HG02885 (cell line): ENCODE data around the gene ATP10A.

Experiments
- ATAC-seq: cut with Tn5 transposase; IDR thresholded peaks from one replicate; pipeline ENCODE4 v1.9.1; 2021; ENCODE audit warnings: mild to moderate bottlenecking; ENCODE audit not compliant: unreplicated experiment, poor library complexity

The ATP10A gene

DNA sequence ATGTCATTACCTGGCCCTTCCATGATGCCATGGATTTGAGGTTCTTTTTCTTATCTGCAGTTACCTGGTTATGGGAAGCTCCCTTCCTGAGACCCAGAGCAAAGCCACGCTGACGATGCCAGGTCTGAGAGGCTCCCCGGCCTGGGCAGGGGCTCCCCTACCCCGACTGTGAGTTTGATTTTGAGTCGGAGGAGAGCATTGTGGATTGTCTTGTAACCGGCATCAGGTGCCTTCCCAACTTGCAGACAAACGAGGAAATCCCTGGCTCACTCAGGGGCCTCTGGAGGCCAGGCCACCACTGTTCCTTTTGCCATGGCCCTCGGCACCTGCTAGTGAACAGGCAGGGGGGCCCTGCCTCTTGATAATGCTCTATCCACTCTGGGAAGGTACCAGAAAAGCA is 151.4 kb downstream of the ATP10A start:
- ATAC-seq: no peak

GRCh38 chr15:25711164-25711563 is 152.0 kb downstream of the ATP10A start:
- no peak for ATAC-seq

DNA sequence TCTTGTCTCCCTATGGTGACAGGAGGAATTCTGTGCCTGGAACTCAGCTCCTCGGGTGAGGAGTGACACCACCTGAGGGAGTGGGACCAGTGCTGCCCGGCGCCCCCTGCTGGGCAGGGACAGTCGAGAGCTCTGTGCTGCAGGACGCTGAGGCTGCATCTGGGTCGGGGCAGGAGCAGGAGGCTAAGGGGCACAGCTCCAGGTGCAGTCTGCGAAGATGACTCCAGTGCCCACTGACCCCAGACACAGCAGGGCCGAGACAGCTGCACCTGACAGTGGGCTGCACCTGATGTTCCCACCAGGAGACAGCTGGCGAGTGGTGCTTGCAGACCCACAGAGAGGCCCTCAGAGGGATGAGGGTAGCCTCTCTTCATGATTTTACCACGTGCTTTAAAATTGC is 152.9 kb downstream of the ATP10A start:
- ATAC-seq: peak; percentile 50

DNA sequence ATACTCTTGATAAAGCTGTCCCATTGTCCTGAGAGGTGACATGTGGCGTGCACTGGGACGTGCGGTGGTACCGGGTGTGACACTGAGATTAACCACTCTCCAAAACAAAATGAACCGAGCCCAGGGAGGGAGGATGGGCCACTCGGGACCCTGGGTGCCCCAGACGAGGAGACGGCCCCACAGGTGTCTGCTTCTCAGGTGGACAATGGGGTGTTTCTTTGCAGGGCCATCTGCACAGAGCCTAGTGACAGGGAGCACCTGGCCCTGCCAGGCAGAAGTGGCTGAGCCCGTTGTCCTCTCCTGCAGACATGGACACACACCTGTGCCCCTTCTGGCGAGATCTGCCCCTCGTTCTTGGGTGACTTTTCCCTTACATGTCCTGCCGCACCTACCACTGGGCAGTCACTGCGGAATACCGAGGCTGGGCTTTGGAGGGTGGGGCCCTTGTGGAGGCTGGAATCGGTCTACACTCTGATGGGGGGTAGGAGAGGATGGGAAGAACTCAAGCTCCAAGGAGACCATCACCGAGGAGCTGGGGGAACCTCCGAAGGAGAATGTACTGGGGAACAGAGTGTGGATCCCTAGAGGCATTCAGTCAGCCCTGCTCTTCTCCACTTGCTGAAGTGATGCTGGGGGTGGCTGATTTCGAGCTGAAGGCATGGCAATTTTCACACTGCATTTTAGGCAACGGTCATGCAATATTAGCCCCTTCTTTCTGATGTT is 153.5 kb downstream of the ATP10A start:
- no peak for ATAC-seq

GRCh38 chr15:25708391-25708790 is 154.7 kb downstream of the ATP10A start:
- ATAC-seq: no peak

- ATAC-seq: no peak
Measured at GRCh38 chr15:25707656-25708365, 155.3 kb downstream of the ATP10A start.

DNA sequence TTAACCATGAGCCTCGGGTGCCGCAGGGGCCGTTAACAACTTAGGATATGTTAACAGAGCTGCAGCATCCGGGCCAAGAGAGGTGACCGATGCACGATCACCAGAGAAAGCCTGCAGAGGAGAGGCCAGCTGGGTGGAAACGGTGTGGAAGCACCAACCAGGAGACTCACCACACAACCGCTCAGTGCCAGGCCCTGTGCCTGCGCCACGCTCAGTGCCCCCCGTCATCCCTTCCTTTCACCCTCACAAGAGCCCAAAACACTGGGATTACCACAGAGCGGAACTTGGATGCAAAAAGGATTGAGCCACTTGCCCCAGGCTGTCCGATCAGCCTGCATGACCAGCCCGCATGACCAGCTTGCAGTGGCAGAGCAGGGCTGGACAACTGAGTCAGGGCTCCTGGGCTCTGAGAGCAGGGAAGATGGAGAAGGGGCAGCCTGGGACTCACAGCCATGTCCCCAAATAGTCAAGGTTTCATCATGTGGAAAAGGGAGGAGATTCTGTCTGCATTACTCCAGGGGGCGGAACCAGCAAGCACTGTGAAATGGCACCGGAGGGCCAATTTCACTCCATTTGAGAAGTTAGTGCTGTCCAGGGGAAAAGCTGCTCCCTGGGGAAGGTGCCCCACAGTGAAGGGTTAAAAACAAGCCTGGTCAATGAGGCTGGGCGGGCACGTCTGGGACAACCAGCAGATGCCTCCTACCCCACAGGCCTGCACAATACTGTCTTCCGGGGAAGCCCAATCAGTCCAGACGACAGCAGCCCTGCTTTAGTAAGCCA is 156.8 kb downstream of the ATP10A start:
- ATAC-seq: no peak

DNA sequence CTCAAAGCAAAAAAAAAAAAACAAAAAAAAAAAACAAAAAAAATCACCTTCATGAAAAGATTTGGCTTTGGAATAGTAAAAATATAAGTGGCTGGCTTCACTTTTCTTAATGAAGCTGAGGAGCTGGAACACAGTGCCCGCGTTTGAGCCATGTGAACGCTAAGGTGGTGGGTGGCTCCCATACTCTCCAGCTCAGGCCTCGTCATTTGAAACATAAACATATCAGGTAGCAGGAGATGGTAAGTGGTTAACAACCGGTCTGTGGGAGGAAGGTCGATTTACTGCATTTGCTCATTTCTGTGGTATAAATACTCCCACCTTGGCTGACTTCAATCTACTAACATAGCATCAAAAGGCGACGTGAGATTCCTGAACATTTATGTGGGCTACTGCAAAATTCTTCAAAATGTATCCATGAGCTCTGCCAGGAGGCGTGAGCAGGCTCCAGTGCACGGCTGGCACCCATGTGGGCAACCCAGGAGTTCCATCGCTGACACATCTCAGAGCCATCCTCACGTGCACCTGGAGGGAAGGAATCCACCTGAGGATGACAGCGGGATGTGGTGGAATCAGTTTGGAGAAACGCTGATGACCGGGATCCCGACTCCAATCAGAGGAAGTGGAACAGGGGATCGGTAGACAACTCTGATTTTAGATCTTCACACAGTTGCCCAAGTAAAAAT is 157.6 kb downstream of the ATP10A start:
- ATAC-seq: no peak

DNA sequence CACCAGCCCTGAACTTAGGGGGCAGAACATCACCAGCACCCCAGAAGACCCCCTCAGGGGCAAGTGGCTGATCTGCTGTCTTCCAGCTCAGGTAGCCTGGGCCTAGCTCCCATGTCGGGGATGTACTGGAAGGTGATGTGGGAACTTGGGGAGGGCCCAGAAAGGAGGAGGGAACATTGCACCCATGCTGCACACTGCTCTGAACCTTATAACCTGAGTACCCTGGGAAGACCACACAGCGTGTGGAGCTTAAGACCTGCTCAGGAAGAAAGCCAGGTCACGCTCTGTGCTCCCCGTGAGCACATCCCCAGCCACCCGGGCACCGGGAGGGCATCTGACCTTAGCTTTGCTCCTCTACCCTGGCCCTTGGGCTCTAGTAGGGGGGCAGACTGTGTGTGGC is 159.4 kb downstream of the ATP10A start:
- ATAC-seq: no peak

- no peak for ATAC-seq
Measured at GRCh38 chr15:25701721-25702465, 161.2 kb downstream of the ATP10A start.

DNA sequence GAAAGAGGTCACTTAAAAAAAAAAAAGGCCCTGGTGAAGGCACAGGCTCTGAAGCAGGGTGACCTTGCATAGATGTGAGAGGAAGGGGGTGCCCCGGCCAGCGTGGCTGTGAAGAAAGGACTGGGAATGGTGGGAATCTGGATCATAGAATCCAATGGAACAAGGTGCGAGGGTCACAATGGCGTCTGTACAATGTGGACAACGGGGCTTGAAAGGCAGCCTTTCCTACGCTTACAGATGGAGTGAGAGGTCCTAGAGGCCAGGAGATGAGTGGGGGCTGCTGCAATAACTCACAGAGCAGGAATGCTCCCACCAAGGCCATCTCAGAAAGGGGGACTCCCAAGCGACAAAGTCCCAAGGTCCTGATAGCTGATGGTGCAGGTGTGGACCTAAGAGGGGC is 162.2 kb downstream of the ATP10A start:
- ATAC-seq: no peak

DNA sequence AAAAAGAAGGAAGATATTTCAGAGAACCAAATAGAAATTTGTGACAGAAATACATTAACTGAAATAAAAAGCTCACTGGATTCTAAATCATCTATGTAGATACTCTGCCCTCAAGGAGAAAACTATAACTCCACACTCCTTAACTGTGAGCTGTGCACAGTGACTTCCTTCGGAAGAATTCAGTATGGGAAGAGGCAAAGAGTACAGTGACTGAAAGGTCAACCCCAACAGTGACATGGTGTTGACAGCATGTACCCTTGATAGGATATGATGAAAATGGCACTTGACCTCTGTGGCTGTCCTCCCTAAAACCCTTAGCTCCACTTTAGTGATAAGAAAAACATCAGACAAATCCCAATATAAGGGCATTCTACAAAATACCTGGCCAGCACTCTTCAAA is 165.5 kb downstream of the ATP10A start:
- ATAC-seq: no peak

DNA sequence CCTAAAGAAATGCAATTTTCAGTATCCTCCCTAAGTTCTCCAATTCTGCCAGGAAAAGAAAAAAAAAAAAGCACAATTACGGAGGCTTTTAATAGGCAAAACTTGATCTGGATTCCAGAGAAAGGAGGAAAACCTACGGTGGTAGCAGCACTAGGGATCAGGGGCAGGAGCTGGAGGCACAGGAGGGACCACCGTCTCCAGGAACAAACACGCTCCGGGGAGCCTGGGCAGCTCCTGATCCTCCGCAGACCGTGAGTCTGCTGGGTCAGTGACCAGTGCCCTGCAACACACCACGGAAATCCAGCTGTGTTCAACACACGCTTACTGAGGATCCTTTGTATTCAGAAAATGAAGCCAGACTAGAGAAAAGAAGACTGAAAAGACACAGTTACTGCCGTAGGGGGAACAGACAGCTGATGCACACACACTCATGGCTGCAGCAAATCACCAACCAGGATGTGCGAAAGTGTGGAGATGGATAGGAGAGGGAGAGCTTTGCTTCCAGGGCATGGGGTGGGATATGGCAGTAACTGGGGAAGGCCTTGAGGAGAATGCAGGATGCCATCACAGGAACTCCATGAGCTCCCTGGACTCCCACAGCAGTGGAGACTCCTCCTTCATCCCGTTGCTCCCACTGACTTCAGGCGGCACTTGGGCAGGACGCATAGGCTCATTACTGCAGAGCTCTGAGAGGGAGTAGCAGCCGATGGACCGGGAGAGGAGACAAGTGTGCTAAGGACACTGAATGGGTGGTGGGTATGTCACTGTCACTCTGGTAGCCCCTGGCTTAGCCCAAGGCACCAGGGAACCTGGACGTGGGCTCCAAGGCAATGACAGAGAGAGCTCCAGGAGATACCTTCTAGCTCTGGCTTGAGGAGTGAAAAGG is 167.0 kb downstream of the ATP10A start:
- no peak for ATAC-seq

DNA sequence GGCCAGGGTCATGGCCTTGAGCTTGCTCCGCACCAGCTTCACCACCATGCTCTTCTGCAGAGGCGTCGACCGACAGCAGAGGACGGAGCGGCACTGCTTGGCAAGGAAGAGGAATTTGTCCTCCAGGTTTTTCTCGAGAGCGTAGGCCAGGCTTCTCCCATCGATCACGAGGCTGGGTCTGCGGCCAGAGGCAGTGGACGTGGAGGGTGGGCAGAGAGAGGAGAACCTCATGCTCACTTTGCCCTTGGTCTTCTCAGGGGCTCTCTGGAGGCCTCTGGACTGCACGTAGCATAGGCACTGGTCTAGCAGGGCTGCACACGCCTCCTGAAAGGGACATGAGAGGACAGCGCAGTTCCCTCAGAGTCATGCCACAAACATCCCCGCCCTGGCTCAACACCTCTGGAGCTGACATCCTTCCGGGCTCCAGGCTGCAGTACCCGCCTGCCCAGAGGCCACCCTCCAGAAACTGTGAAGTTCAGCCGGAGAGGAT is 168.3 kb downstream of the ATP10A start:
- no peak for ATAC-seq

DNA sequence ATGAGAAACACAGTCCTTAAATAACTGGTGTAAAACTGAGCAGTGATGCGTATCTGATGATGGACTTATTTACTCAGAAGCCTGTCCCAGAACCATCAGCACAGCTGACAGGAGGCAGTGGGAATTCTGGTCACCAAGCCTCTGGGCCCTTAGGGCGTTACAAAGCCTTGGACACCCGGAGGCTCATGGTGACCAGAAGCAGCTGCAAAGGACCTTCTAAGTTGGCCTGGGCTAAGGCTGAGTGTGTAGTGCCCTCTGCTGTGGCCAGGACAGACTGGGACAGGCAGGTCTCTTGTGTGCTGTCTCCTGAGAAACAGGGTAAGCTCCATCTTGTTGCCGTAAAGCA is 168.9 kb downstream of the ATP10A start:
- ATAC-seq: no peak

GRCh38 chr15:25693321-25694238 is 169.5 kb downstream of the ATP10A start:
- no peak for ATAC-seq

DNA sequence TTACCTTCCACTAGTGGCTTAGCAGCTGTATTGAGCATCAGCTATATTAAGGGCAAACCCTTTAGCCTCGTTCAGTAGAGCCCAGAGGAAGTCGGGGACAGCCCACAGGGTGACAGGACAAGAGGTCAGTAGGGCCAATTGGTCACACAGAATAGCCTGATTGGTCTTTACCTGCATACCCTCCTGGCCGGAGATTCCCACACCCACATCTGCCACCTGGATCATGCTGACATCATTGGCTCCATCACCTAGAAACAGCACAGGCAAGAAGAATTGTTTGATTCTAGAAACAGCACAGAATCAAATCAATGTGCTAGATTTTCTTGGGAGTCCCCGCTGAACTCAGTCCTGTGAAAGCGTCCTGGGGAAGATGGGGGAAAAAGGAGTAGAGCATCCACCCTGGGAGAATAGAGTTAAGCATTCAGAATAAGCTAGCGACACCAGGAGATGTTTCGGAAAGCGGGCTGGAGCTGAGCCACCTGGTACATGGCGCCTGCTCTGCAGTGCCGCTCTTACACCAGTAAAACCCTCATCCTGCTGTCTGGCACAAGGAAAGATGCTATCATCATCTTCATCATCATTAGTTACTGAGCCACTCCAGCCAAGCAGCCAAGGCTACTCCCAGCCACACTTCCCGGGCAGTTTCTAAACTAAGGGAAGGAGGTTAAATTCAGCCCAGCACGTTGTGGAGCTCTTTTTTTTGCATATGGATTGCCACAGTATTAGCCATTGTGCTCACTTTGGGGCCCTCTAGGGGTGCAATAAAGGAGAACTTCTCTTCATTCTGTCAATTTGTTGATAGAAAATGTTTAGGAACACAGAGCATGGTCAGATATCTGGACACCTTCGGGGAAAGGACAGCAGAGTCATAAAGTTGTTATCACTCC is 171.3 kb downstream of the ATP10A start:
- ATAC-seq: no peak
